HepG2 (cell line): ENCODE results near the gene PRDM12. TPM values are rescaled to one million over a fixed set of nuclear protein-coding genes. Genes with fewer than 3 reads are reported as not detected.

Source experiments
- ATAC-seq: fragments of 200-7000 bp; cut with Tn5 transposase; 3 replicates; pipeline ENCODE4 v1.9.1; 2020; ENCODE audit warnings: mild to moderate bottlenecking, moderate library complexity
- Bru-seq: library from RNA; stranded (reverse); fragments of 400-500 nt; gene quantifications from one replicate; lab custom pipeline; 2021; lab: Mats Ljungman, UMichigan
- BruChase-seq, 2 experiments: library from RNA; stranded (reverse); fragments of 400-500 nt; gene quantifications; one replicate each; lab custom pipeline; 2021; lab: Mats Ljungman, UMichigan
- BruUV-seq: library from RNA; stranded (reverse); fragments of 400-500 nt; replicated peaks from 2 replicates; lab custom pipeline; 2021; lab: Mats Ljungman, UMichigan
- CTCF ChIA-PET: fragments of 300-600 bp; formaldehyde crosslinking; extraction: SDS; loops from one replicate; lab custom pipeline; 2021; ENCODE audit warnings: low total read pairs, inconsistent platforms, low intra/inter-chr PET ratio; lab: Yijun Ruan, JAX
- POLR2A ChIA-PET: fragments of 350-600 bp; sonication (Branson Sonifier 250); formaldehyde crosslinking; loops from one replicate; lab custom pipeline; 2020; ENCODE audit warnings: antibody characterized with exemption, inconsistent platforms; lab: Yijun Ruan, JAX
- DNase-seq: peaks from one replicate; pipeline ENCODE4 v3.0.0-alpha.2; 2015; ENCODE audit warnings: low spot score
- FAIRE-seq: peaks from 3 replicates; lab custom pipeline; 2011; peaks lifted over from hg19 to GRCh38; lab: Jason Lieb, UNC
- H2AFZ ChIP-seq: one replicate; pipeline ENCODE4 v1.6.1; 2011; ENCODE audit warnings: low read length, inconsistent platforms
- H3K27ac ChIP-seq: fragments of 300-600 bp; 3 replicates; pipeline ENCODE4 v1.8.0; 2011; ENCODE audit warnings: mixed run types, mild to moderate bottlenecking, mixed read lengths, low read length, inconsistent platforms; ENCODE audit not compliant: insufficient read depth; ENCODE audit errors: extremely low read length
- H3K27me3 ChIP-seq, 2 experiments: fragments of 200-600 bp in 1 of 2; 2 replicates in 1 of 2; 3 replicates in 1 of 2; pipeline versions ENCODE4 v1.6.0 to v1.8.0; 2011; ENCODE audit warnings: low read length in 2 of 2, mild to moderate bottlenecking in 2 of 2, moderate library complexity in 2 of 2, inconsistent platforms in 1 of 2; ENCODE audit not compliant: insufficient read depth in 2 of 2, control insufficient read depth in 1 of 2
- H3K36me3 ChIP-seq, 2 experiments: fragments of 200-600 bp in 1 of 2; replicated peaks in 1 of 2; 2 replicates in 1 of 2; 3 replicates in 1 of 2; pipeline versions ENCODE4 v1.5.1 to v1.8.0; 2011; ENCODE audit warnings: low read length in 2 of 2, inconsistent platforms in 1 of 2; ENCODE audit not compliant: insufficient read depth in 2 of 2, control insufficient read depth in 1 of 2
- H3K4me1 ChIP-seq: 2 replicates; pipeline ENCODE4 v1.5.1; 2012; ENCODE audit warnings: low read length, inconsistent platforms; ENCODE audit not compliant: insufficient read depth
- H3K4me2 ChIP-seq: 2 replicates; pipeline ENCODE4 v1.6.0; 2011; ENCODE audit warnings: low read depth, low read length, inconsistent platforms
- H3K4me3 ChIP-seq, 3 experiments: fragments of 200-600 bp in 1 of 3; sonication (generic), shearing (Covaris generic) in 1 of 3; replicated peaks in 1 of 3; 2 replicates each; pipeline ENCODE4 v1.5.1; 2011 to 2016; ENCODE audit warnings: low read length in 3 of 3, inconsistent platforms in 2 of 3, low read depth in 2 of 3, mild to moderate bottlenecking in 2 of 3, control low read depth in 1 of 3, mixed read lengths in 1 of 3; ENCODE audit not compliant: insufficient read depth in 1 of 3
- H3K79me2 ChIP-seq: one replicate; pipeline ENCODE4 v1.6.1; 2011; ENCODE audit warnings: low read length, inconsistent platforms; ENCODE audit not compliant: insufficient read depth
- H3K9ac ChIP-seq: 2 replicates; pipeline ENCODE4 v1.6.0; 2011; ENCODE audit warnings: mild to moderate bottlenecking, low read depth, low read length, inconsistent platforms; ENCODE audit not compliant: insufficient read depth
- H3K9me3 ChIP-seq: 2 replicates; pipeline ENCODE4 v1.5.1; 2012; ENCODE audit warnings: mild to moderate bottlenecking, low read length
- H4K20me1 ChIP-seq: 2 replicates; pipeline ENCODE4 v1.6.0; 2011; ENCODE audit warnings: inconsistent platforms, mild to moderate bottlenecking, low read length, moderate library complexity; ENCODE audit not compliant: insufficient read depth
- ARNT ChIP-seq: fragments of 450-650 bp; IDR thresholded peaks from 2 replicates; pipeline ENCODE4 v1.6.1; 2017
- EZH2 ChIP-seq: conservative IDR thresholded peaks from 2 replicates; pipeline ENCODE4 v1.6.1; 2012; ENCODE audit warnings: mild to moderate bottlenecking, low read depth, low read length, moderate library complexity
- MTA3 ChIP-seq: sonication (generic); formaldehyde crosslinking; IDR thresholded peaks from 2 replicates; pipeline ENCODE4 v1.4.0; 2020; ENCODE audit warnings: missing genetic modification reagents
- MTF2 ChIP-seq: sonication (generic); formaldehyde crosslinking; IDR thresholded peaks from 2 replicates; pipeline ENCODE4 v1.5.0; 2020; ENCODE audit warnings: missing genetic modification reagents, borderline replicate concordance
- SIX4 ChIP-seq: sonication (generic); formaldehyde crosslinking; IDR thresholded peaks from 2 replicates; pipeline ENCODE4 v1.4.0; 2020; ENCODE audit warnings: missing genetic modification reagents
- ZNF263 ChIP-seq: sonication (generic); formaldehyde crosslinking; IDR thresholded peaks from 2 replicates; pipeline ENCODE4 v1.4.0; 2020; ENCODE audit warnings: missing genetic modification reagents
- ZNF878 ChIP-seq: sonication (generic); formaldehyde crosslinking; IDR thresholded peaks from 2 replicates; pipeline ENCODE4 v1.8.1; 2023; ENCODE audit warnings: mild to moderate bottlenecking, missing genetic modification reagents, moderate library complexity
- WGBS: methylation state at CpG from one replicate; pipeline ENCODE4 v1.1.6; 2017; ENCODE audit warnings: low lambda C conversion rate; 5-methylcytosine and 5-hydroxymethylcytosine counted together
- in situ Hi-C: cut with HindIII; loops from 2 replicates; pipeline ENCODE4 v1.10.0; 2017; ENCODE audit warnings: low pct_unique_long_range_greater_than_20kb; ENCODE audit not compliant: extremely low pct_ligation_motif_present
- intact Hi-C: fragments of 100-400 bp; cut with micrococcal nuclease; formaldehyde crosslinking; loops from one replicate; pipeline ENCODE4 v1.10.0; 2022; ENCODE audit not compliant: unreplicated experiment
- long read RNA-seq, 2 experiments: library from RNA in 1 of 2; library from polyadenylated mRNA in 1 of 2; stranded (forward) in 1 of 2; unstranded in 1 of 2; transcript quantifications; one replicate each; pipeline ENCODE4 v2.0.0, GENCODE V29; 2019 to 2022
- polyA minus RNA-seq, 3 experiments: library from RNA; depleted of rRNA, polyadenylated mRNA; stranded (reverse); fragments of >200 nt; gene quantifications; 2 replicates each; pipeline ENCODE4 v1.2.3, GENCODE V29; 2011; ENCODE audit warnings: low replicate concordance in 1 of 3
- polyA plus RNA-seq, 8 experiments: library from polyadenylated mRNA; depleted of rRNA in 3 of 8; stranded (reverse) in 7 of 8; unstranded in 1 of 8; fragments of >200 nt; fragmentation: Illumina TruSeq in 4 of 8; extraction: Trizol in 4 of 8; gene quantifications; 2 replicates each; pipeline versions ENCODE4 v1.2.1 to v1.2.3, GENCODE V29; 2011 to 2016; ENCODE audit warnings: low read depth in 4 of 8, missing spikeins in 1 of 8, mixed read lengths in 1 of 8; ENCODE audit not compliant: insufficient read depth in 1 of 8
- total RNA-seq, 5 experiments: library from RNA; depleted of rRNA; stranded (reverse); fragments of >200 nt; fragmentation: Illumina TruSeq; extraction: Trizol; gene quantifications; 2 replicates each; pipeline ENCODE4 v1.2.3, GENCODE V29; 2016; ENCODE audit warnings: low read depth in 1 of 5
- TF ChIP-seq, protein P1 (sequence below): IDR thresholded peaks from 2 replicates; pipeline ENCODE4 v1.6.1; 2012; ENCODE audit warnings: inconsistent platforms
- TF ChIP-seq, protein P2 (sequence below): sonication (generic); formaldehyde crosslinking; IDR thresholded peaks from 2 replicates; pipeline ENCODE4 v1.4.0; 2020; ENCODE audit warnings: mild to moderate bottlenecking, missing genetic modification reagents
- TF ChIP-seq, protein P3 (sequence below): sonication (generic); formaldehyde crosslinking; IDR thresholded peaks from 2 replicates; pipeline ENCODE4 v1.4.0; 2020; ENCODE audit warnings: missing genetic modification reagents

PRDM12 gene
- total RNA-seq (2016; rRNA removed; fragmentation: Illumina TruSeq; extraction: Trizol) (0.04 TPM in 1 of 2 replicates, not detected in the other), polyA plus RNA-seq (2011; rRNA removed) (0.07 and 0.08 TPM in 2 replicates), polyA minus RNA-seq (2011; rRNA and poly(A)+ RNA removed; ENCODE audit: low replicate concordance) (0.12 and 0.40 TPM in 2 replicates), Bru-seq, nascent RNA (percentile 12 among the genes with signal in this experiment), BruChase-seq, experiment 1, labeled RNA remaining after a 6-hour chase (percentile 13 among the genes with signal in this experiment), BruChase-seq, experiment 2, labeled RNA remaining after a 2-hour chase (percentile 18 among the genes with signal in this experiment)
- not detected in 2 replicates for total RNA-seq (2016; cell fraction: cytosol; rRNA removed; fragmentation: Illumina TruSeq; extraction: Trizol; ENCODE audit: low read depth)
- 0.09 TPM in 1 of 2 replicates, not detected in the other for total RNA-seq (2016; cell fraction: insoluble cytoplasmic fraction; rRNA removed; fragmentation: Illumina TruSeq; extraction: Trizol)
- total RNA-seq (2016; cell fraction: membrane; rRNA removed; fragmentation: Illumina TruSeq; extraction: Trizol): 0.15 TPM in 1 of 2 replicates, not detected in the other
- total RNA-seq (2016; cell fraction: nucleus; rRNA removed; fragmentation: Illumina TruSeq; extraction: Trizol): not detected in 2 replicates
- polyA plus RNA-seq (2011; cell fraction: cytosol; rRNA removed): 0.08 and 0.12 TPM in 2 replicates
- polyA plus RNA-seq (2011; cell fraction: nucleus; rRNA removed): 0.13 and 0.19 TPM in 2 replicates
- 0.17 and 0.27 TPM in 2 replicates for polyA plus RNA-seq (2012)
- polyA plus RNA-seq (2016; cell fraction: cytosol; fragmentation: Illumina TruSeq; extraction: Trizol; ENCODE audit: low read depth): 0.08 and 0.09 TPM in 2 replicates
- polyA plus RNA-seq (2016; cell fraction: insoluble cytoplasmic fraction; fragmentation: Illumina TruSeq; extraction: Trizol; ENCODE audit: low read depth): 0.12 and 0.42 TPM in 2 replicates
- polyA plus RNA-seq (2016; cell fraction: membrane; fragmentation: Illumina TruSeq; extraction: Trizol; ENCODE audit: low read depth): 0.09 and 0.16 TPM in 2 replicates
- polyA plus RNA-seq (2016; cell fraction: nucleus; fragmentation: Illumina TruSeq; extraction: Trizol; ENCODE audit: insufficient read depth, low read depth): 0.24 and 0.30 TPM in 2 replicates
- polyA minus RNA-seq (2011; cell fraction: cytosol; rRNA and poly(A)+ RNA removed): not detected in 2 replicates
- polyA minus RNA-seq (2011; cell fraction: nucleus; rRNA and poly(A)+ RNA removed): not detected in 2 replicates
- long read RNA-seq, experiment 1: 0 reads
- long read RNA-seq, experiment 2, partial matches to known transcripts: 3 of 3 reads
- long read RNA-seq, experiment 2, other reads (novel, unspliced or antisense): 0 of 3 reads

DNA sequence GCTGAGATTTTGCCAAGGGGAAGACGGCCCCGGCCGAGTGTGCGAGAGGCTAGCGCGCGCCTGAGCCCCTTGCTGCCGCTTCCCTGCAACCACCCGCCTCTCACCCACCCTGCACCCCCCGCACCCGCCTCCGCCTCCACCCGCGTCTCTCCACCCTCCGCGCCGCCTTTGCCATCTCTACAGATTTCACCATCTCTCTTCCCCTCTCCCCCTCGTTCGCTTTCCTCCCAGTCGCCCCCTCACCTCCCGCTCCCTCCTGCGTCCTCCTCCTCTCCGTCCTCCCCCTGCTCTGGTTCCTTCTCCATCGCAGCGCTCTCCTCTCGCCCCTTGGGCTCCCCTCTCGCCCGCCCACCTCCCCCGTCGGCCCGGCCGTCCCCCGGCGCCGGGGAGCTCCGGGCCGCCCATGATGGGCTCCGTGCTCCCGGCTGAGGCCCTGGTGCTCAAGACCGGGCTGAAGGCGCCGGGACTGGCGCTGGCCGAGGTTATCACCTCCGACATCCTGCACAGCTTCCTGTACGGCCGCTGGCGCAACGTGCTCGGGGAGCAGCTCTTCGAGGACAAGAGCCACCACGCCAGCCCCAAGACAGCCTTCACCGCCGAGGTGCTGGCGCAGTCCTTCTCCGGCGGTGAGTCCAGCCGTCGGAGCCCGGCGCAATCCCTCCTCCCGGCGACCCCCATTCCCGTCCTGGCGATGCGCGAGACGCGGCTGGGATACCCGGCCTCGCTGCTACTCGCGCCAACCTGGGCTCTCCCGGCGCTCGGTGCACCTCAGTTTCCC, at the start of gene PRDM12:
Gene PRDM12, plus strand, starts transcription at position 344 of the 778 bp plus-strand sequence. Its CDS starts 60 bp downstream, at position 404.
- POLR2A ChIA-PET: no interaction called here
- H3K4me1 ChIP-seq: peaks cover 26% of the 10 kb centered on the region
- WGBS: 26% methylated on average over 37 of the region's 76 CpGs
- H3K9me3 ChIP-seq: no peaks in the 10 kb centered on the region
- H4K20me1 ChIP-seq: peaks cover 4% of the 10 kb centered on the region; the same call in 1 of the 2 replicates
- H3K27me3 ChIP-seq: peaks cover 27 to 89% of the 10 kb centered on the region in 2 experiments
- ATAC-seq (no peak), FAIRE-seq (no peak), DNase-seq (no peak)
- H2AFZ ChIP-seq: no peak within 1 kb of the TSS
- TF ChIP-seq ARNT (no peak), MTA3 (CRISPR knock-in tag) (no peak), ZNF878 (CRISPR knock-in tag) (no peak), MTF2 (CRISPR knock-in tag) (peak; percentile 26; the same call in 1 of the 2 replicates), ZNF263 (CRISPR knock-in tag) (peak; percentile 53), EZH2 (0 out of 2 replicates have a peak, but pooled peaks have one; percentile 3), SIX4 (CRISPR knock-in tag) (no peak)
- TF ChIP-seq, protein P1, sequence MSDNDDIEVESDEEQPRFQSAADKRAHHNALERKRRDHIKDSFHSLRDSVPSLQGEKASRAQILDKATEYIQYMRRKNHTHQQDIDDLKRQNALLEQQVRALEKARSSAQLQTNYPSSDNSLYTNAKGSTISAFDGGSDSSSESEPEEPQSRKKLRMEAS: peak; percentile 30; the same call in 1 of the 2 replicates
- TF ChIP-seq, protein P2, sequence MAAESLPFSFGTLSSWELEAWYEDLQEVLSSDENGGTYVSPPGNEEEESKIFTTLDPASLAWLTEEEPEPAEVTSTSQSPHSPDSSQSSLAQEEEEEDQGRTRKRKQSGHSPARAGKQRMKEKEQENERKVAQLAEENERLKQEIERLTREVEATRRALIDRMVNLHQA (CRISPR knock-in tag): no peak
- TF ChIP-seq, protein P3, sequence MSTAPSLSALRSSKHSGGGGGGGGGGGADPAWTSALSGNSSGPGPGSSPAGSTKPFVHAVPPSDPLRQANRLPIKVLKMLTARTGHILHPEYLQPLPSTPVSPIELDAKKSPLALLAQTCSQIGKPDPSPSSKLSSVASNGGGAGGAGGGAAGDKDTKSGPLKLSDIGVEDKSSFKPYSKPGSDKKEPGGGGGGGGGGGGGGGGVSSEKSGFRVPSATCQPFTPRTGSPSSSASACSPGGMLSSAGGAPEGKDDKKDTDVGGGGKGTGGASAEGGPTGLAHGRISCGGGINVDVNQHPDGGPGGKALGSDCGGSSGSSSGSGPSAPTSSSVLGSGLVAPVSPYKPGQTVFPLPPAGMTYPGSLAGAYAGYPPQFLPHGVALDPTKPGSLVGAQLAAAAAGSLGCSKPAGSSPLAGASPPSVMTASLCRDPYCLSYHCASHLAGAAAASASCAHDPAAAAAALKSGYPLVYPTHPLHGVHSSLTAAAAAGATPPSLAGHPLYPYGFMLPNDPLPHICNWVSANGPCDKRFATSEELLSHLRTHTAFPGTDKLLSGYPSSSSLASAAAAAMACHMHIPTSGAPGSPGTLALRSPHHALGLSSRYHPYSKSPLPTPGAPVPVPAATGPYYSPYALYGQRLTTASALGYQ: no peak
- H3K36me3 ChIP-seq: no peaks in the 10 kb centered on the region
- peak within 1 kb of the TSS in 1 of 3 experiments; percentile 40; a peak in 1 of 6 replicates for H3K4me3 ChIP-seq
- peak within 1 kb of the TSS; percentile 36 for H3K4me2 ChIP-seq
- H3K9ac ChIP-seq: no peak within 1 kb of the TSS
- in situ Hi-C loops (no loop called here), intact Hi-C loops (no loop called here)
- H3K27ac ChIP-seq: no peak within 1 kb of the TSS
- CTCF ChIA-PET: no interaction called here
- no peaks in the 10 kb centered on the region for H3K79me2 ChIP-seq
- no TSS peak for BruUV-seq
